ENCODE data around the gene NUMB.
A peak's percentile ranks its signal among the peaks of the same experiment; 100 is the strongest.

The NUMB gene

DNA sequence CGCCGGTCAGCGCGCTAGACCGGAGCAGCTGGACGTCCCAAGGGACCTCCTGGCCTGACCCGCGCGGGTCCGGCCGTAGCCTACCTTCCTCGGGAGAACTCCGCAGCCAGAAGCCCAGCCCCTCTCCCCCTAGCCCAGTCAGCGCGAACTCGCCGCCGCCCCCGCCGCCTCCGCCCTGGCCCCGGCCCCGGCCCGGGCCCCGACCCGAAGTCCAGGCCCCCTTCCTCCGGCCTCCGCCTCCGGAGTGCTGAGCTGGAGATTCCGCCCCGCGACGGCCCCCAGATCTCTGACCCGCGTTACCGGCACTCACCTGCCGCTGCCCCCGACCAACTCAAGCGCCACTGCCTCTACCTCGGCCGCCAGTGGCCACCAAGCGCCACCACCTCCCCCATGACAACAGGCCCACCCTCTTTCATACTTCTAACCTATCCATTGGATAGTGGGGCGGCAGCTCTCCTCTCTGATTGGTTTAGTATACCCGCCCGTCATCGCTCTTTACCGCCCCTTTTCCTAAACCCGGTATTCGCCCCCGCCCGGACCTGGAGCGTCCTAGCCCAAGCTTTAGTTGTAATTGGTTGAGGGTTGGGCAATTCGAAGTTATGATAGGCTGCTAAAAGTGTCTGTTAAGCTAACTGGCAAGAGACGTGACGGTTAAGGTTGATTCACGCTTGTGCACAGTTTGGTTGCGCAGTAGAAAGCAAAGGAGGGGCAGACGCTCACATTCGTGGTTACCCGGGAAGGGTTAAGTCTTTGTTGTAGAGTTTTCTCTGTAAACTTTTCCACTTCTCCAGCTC is at the start of gene NUMB:
TSS of gene NUMB (minus strand) at position 364 of the 794 bp plus-strand sequence. CDS start 102,795 bp downstream, outside the sequence.
- Mint-ChIP-seq H3K36me3 (ENCODE audit: low read depth) (peaks cover 16% of the 10 kb centered on the region), H3K9me3 (no peaks in the 10 kb centered on the region), H3K27me3 (peaks cover 7% of the 10 kb centered on the region), H3K4me3 (peak within 1 kb of the TSS; percentile 92), H3K4me1 (ENCODE audit: low read depth) (peaks cover 68% of the 10 kb centered on the region), H3K27ac (peak within 1 kb of the TSS; percentile 99)
- intact Hi-C loops (cut with micrococcal nuclease): loop anchor here (5.0 kb wide), 1 partner anchor 36 kb away; no protein-coding TSS in a partner anchor

DNA sequence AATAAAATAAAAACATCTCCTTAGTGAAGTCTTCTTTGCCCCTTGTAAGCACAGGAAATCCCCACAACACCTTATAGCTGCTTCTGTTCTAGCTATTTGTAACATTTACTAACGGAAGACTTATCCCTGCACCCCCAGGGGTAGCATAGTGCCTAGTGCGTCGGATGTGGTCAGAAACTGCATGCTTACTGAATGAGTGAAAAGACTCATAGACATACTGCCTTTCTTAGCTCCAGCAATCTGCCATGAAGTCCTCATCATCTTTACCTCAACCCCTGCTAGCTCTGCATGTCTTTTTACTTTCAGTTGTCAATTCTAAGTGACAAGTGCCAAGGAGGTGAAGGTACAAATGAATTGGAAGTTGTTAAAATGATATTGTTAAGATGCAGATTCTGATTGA is 45.3 kb upstream of the NUMB start:
- H3K4me3 Mint-ChIP-seq: no peak overlapping the region

DNA sequence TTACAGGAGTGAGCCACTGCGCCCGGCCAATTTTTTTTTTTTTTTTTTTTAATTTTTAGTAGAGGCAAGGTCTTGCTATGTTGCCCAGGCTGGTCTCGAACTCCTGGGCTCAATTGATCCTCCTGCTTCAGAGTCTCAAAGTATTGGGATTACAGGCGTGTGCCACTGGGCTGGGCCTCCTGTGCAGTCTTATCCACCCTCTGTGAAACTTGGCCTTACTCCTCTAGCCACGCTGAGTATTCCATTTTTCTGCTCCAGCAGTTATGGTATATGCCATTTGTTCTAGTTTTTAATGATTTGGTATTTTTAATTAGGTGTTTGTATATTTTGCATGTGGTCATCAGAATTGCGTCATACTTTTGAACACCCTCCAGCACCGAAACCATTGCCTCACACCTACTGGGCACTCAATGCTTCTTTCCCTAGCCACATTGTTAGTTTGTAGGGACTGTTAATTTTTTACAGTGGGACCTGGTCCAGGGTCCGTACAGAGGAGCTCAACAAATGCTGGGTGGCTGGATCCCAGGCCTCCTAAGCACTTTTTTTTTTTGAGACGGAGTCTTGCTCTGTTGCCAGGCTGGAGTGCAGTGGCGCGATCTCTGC is 43.8 kb upstream of the NUMB start:
- H3K27me3 Mint-ChIP-seq: no peaks in the 10 kb centered on the region
- no peaks in the 10 kb centered on the region for H3K4me1 Mint-ChIP-seq (ENCODE audit: low read depth)
- H3K4me3 Mint-ChIP-seq: no peak overlapping the region
- peaks cover 44% of the 10 kb centered on the region for H3K36me3 Mint-ChIP-seq (ENCODE audit: low read depth)
- H3K9me3 Mint-ChIP-seq: no peaks in the 10 kb centered on the region
- intact Hi-C loops (cut with micrococcal nuclease): no loop called here
- no peak overlapping the region for H3K27ac Mint-ChIP-seq

More for the DNA sequence above, 45.3 kb upstream of the NUMB start:
- H3K4me1 Mint-ChIP-seq (ENCODE audit: low read depth): no peaks in the 10 kb centered on the region
- no peak overlapping the region for H3K27ac Mint-ChIP-seq
- H3K36me3 Mint-ChIP-seq (ENCODE audit: low read depth): peaks cover 43% of the 10 kb centered on the region
- intact Hi-C loops (cut with micrococcal nuclease): no loop called here
- no peaks in the 10 kb centered on the region for H3K9me3 Mint-ChIP-seq
- H3K27me3 Mint-ChIP-seq: no peaks in the 10 kb centered on the region

DNA sequence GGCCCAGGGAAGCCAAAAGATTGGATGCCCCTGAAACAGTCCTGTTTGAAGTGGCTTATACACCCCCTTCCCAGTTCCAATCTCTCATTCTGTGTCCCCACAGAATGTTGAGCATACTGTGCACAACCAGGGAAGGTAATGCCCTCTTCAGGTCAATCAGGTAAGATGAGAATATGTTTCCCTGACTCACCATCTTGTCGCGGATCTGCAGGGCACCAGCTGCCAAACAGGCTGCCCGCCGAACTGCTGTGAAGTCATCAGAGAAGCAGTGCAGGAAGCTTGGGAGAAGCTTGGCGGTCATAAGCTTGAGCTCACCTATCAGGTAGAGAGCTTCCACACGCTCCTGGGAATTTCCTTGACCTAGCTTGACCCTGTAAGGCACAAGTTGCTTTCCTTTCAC is 42.0 kb upstream of the NUMB start:
- no peak overlapping the region for H3K27ac Mint-ChIP-seq
- intact Hi-C loops (cut with micrococcal nuclease): no loop called here
- H3K36me3 Mint-ChIP-seq (ENCODE audit: low read depth): peaks cover 51% of the 10 kb centered on the region
- no peaks in the 10 kb centered on the region for H3K9me3 Mint-ChIP-seq
- H3K4me3 Mint-ChIP-seq: no peak overlapping the region
- no peaks in the 10 kb centered on the region for H3K27me3 Mint-ChIP-seq
- peaks cover 9% of the 10 kb centered on the region for H3K4me1 Mint-ChIP-seq (ENCODE audit: low read depth)

DNA sequence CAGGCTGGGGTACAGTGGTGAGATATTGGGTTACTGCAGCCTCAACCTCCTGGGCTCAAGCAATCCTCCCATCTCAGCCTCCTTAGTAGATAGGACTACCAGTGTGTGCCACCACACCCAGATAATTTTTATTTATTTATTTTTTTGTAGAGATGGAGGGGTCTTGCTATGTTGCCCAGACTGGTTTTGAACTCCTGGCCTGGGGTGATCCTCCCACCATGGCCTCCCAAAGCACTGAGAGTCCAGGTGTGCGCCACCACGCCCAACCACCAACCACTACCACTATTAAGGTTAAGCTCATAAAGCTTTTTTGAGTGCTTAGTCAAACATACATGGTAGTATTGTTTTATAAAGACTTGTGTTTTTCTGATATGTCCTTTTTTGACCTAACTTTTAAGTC is 36.2 kb upstream of the NUMB start:
- peaks cover 39% of the 10 kb centered on the region for H3K4me1 Mint-ChIP-seq (ENCODE audit: low read depth)
- H3K9me3 Mint-ChIP-seq: no peaks in the 10 kb centered on the region
- H3K4me3 Mint-ChIP-seq: no peak overlapping the region
- H3K27me3 Mint-ChIP-seq: peaks cover 3% of the 10 kb centered on the region
- intact Hi-C loops (cut with micrococcal nuclease): no loop called here
- peaks cover 51% of the 10 kb centered on the region for H3K36me3 Mint-ChIP-seq (ENCODE audit: low read depth)
- no peak overlapping the region for H3K27ac Mint-ChIP-seq

- peaks cover 39% of the 10 kb centered on the region for H3K4me1 Mint-ChIP-seq (ENCODE audit: low read depth)
- peak overlapping the region; percentile 58 for H3K4me3 Mint-ChIP-seq
- peaks cover 42% of the 10 kb centered on the region for H3K36me3 Mint-ChIP-seq (ENCODE audit: low read depth)
- H3K27me3 Mint-ChIP-seq: peaks cover 4% of the 10 kb centered on the region
- intact Hi-C loops (cut with micrococcal nuclease): no loop called here
- H3K27ac Mint-ChIP-seq: no peak overlapping the region
- H3K9me3 Mint-ChIP-seq: no peaks in the 10 kb centered on the region
Measured at GRCh38 chr14:73492670-73493069, 34.3 kb upstream of the NUMB start.

DNA sequence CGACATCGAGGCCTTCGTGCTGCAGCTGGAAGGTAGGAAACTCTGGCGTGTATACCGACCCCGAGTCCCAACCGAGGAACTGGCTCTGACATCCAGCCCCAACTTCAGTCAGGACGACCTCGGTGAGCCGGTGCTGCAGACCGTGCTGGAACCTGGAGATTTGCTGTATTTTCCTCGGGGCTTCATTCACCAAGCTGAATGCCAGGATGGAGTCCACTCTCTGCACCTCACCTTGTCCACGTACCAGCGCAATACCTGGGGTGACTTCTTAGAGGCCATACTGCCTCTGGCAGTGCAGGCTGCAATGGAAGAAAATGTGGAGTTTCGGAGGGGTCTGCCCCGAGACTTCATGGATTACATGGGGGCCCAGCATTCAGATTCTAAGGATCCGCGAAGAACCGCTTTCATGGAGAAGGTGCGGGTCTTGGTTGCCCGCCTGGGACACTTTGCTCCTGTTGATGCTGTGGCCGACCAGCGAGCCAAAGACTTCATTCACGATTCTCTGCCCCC is 33.8 kb upstream of the NUMB start:
- Mint-ChIP-seq H3K4me3 (peak overlapping the region; percentile 99), H3K36me3 (ENCODE audit: low read depth) (peaks cover 41% of the 10 kb centered on the region), H3K27ac (peak overlapping the region; percentile 91), H3K27me3 (peaks cover 4% of the 10 kb centered on the region), H3K4me1 (ENCODE audit: low read depth) (peaks cover 39% of the 10 kb centered on the region), H3K9me3 (no peaks in the 10 kb centered on the region)
- intact Hi-C loops (cut with micrococcal nuclease): no loop called here

GRCh38 chr14:73491256-73492042 is 33.1 kb upstream of the NUMB start:
- intact Hi-C loops (cut with micrococcal nuclease): no loop called here
- peaks cover 4% of the 10 kb centered on the region for H3K27me3 Mint-ChIP-seq
- peak overlapping the region; percentile 99 for H3K4me3 Mint-ChIP-seq
- H3K9me3 Mint-ChIP-seq: no peaks in the 10 kb centered on the region
- peaks cover 35% of the 10 kb centered on the region for H3K36me3 Mint-ChIP-seq (ENCODE audit: low read depth)
- H3K4me1 Mint-ChIP-seq (ENCODE audit: low read depth): peaks cover 39% of the 10 kb centered on the region
- peak overlapping the region; percentile 91 for H3K27ac Mint-ChIP-seq

- H3K4me1 Mint-ChIP-seq (ENCODE audit: low read depth): peaks cover 23% of the 10 kb centered on the region
- no peaks in the 10 kb centered on the region for H3K9me3 Mint-ChIP-seq
- H3K27ac Mint-ChIP-seq: no peak overlapping the region
- no peak overlapping the region for H3K4me3 Mint-ChIP-seq
- peaks cover 4% of the 10 kb centered on the region for H3K27me3 Mint-ChIP-seq
- intact Hi-C loops (cut with micrococcal nuclease): no loop called here
- H3K36me3 Mint-ChIP-seq (ENCODE audit: low read depth): peaks cover 26% of the 10 kb centered on the region
Measured at GRCh38 chr14:73489481-73490175, 31.3 kb upstream of the NUMB start.

GRCh38 chr14:73478684-73479083 is 20.3 kb upstream of the NUMB start:
- Mint-ChIP-seq H3K27me3 (peaks cover 9% of the 10 kb centered on the region), H3K9me3 (no peaks in the 10 kb centered on the region), H3K27ac (no peak overlapping the region), H3K4me1 (ENCODE audit: low read depth) (peaks cover 15% of the 10 kb centered on the region), H3K4me3 (no peak overlapping the region), H3K36me3 (ENCODE audit: low read depth) (no peaks in the 10 kb centered on the region)
- intact Hi-C loops (cut with micrococcal nuclease): loop anchor here (10.0 kb wide), 1 partner anchor 244 kb away; the partner anchor contains the start of gene PAPLN

- no peaks in the 10 kb centered on the region for H3K36me3 Mint-ChIP-seq (ENCODE audit: low read depth)
- peaks cover 9% of the 10 kb centered on the region for H3K27me3 Mint-ChIP-seq
- no peak overlapping the region for H3K4me3 Mint-ChIP-seq
- no peak overlapping the region for H3K27ac Mint-ChIP-seq
- H3K9me3 Mint-ChIP-seq: no peaks in the 10 kb centered on the region
- H3K4me1 Mint-ChIP-seq (ENCODE audit: low read depth): peaks cover 15% of the 10 kb centered on the region
- intact Hi-C loops (cut with micrococcal nuclease): loop anchor here (10.0 kb wide), 1 partner anchor 243 kb away; the partner anchor contains the start of gene PAPLN
Measured at GRCh38 chr14:73477618-73478266, 19.4 kb upstream of the NUMB start.

DNA sequence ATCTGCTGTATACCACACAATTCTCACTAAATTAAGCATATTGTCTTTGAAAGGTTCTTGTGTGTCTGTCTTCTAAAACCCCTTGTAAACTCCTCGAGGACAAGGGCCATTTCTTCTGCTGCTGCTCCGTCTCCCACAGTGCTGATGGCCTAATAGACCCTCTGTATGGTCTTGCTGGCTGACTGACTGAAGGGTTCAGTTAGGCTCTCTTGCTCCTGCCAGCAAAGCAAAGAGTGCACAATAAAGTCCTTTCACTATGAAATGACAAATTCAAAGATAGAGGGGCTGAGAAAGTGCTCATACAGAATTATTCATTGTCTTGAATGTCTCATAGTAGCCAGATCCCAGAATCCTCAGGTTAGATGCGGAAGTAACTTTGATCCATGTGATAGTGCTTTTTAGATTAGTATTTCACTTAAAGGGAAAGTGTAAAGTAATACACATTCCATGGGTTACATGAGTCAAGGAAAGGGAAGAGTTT is 18.1 kb upstream of the NUMB start:
- H3K4me1 Mint-ChIP-seq (ENCODE audit: low read depth): peaks cover 22% of the 10 kb centered on the region
- H3K27me3 Mint-ChIP-seq: peaks cover 9% of the 10 kb centered on the region
- no peak overlapping the region for H3K4me3 Mint-ChIP-seq
- intact Hi-C loops (cut with micrococcal nuclease): loop anchor here (10.0 kb wide), 1 partner anchor 242 kb away; the partner anchor contains the start of gene PAPLN
- H3K9me3 Mint-ChIP-seq: no peaks in the 10 kb centered on the region
- peak overlapping the region; percentile 14 for H3K27ac Mint-ChIP-seq
- no peaks in the 10 kb centered on the region for H3K36me3 Mint-ChIP-seq (ENCODE audit: low read depth)

GRCh38 chr14:73474952-73475351 is 16.6 kb upstream of the NUMB start:
- Mint-ChIP-seq H3K9me3 (no peaks in the 10 kb centered on the region), H3K27ac (no peak overlapping the region), H3K4me1 (ENCODE audit: low read depth) (peaks cover 22% of the 10 kb centered on the region), H3K36me3 (ENCODE audit: low read depth) (no peaks in the 10 kb centered on the region), H3K27me3 (peaks cover 9% of the 10 kb centered on the region), H3K4me3 (no peak overlapping the region)
- intact Hi-C loops (cut with micrococcal nuclease): loop anchor here (10.0 kb wide), 1 partner anchor 240 kb away; the partner anchor contains the start of gene PAPLN
